ENCODE results near the gene BABAM1.
"Not testable (repeated sequence)": the region's sequence is repeated elsewhere in the genome, so short reads cannot be mapped to it uniquely, and the experiment has no call there.

BABAM1 gene

GRCh38 chr19:17266589-17266974 is 661 bp upstream of the BABAM1 start:
- H3K9me3 ChIP-seq (ENCODE audit: control insufficient read depth, low read length) = no peaks in the 10 kb centered on the region

DNA sequence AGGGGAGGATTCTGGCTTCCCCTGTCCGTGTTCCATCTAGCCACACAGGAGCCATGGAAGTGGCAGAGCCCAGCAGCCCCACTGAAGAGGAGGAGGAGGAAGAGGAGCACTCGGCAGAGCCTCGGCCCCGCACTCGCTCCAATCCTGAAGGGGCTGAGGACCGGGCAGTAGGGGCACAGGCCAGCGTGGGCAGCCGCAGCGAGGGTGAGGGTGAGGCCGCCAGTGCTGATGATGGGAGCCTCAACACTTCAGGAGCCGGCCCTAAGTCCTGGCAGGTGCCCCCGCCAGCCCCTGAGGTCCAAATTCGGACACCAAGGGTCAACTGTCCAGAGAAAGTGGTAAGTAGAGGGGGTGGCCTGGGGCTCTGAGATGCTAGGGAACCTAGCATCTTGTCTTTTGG is 1.5 kb downstream of the BABAM1 start:
- no peaks in the 10 kb centered on the region for H3K9me3 ChIP-seq (ENCODE audit: control insufficient read depth, low read length)
- H3K27me3 ChIP-seq (ENCODE audit: control insufficient read depth, insufficient read depth, low read length) = no peaks in the 10 kb centered on the region
- no peak overlapping the region for H2AFZ ChIP-seq
- H3K4me2 ChIP-seq (ENCODE audit: low read length) = no peak overlapping the region
- H3K9ac ChIP-seq = no peak overlapping the region
- TF ChIP-seq, protein P1, sequence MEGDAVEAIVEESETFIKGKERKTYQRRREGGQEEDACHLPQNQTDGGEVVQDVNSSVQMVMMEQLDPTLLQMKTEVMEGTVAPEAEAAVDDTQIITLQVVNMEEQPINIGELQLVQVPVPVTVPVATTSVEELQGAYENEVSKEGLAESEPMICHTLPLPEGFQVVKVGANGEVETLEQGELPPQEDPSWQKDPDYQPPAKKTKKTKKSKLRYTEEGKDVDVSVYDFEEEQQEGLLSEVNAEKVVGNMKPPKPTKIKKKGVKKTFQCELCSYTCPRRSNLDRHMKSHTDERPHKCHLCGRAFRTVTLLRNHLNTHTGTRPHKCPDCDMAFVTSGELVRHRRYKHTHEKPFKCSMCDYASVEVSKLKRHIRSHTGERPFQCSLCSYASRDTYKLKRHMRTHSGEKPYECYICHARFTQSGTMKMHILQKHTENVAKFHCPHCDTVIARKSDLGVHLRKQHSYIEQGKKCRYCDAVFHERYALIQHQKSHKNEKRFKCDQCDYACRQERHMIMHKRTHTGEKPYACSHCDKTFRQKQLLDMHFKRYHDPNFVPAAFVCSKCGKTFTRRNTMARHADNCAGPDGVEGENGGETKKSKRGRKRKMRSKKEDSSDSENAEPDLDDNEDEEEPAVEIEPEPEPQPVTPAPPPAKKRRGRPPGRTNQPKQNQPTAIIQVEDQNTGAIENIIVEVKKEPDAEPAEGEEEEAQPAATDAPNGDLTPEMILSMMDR (IDR thresholded peaks at IDR 0.05) = no peak
- no peak overlapping the region for H3K4me3 ChIP-seq (ENCODE audit: low read depth, low read length)
- peaks cover 5% of the 10 kb centered on the region for H3K4me1 ChIP-seq
- H3K79me2 ChIP-seq = no peaks in the 10 kb centered on the region
- H3K36me3 ChIP-seq (ENCODE audit: control insufficient read depth, insufficient read depth, low read length) = no peaks in the 10 kb centered on the region
- no peak overlapping the region for H3K27ac ChIP-seq

More at GRCh38 chr19:17266589-17266974, 661 bp upstream of the BABAM1 start:
- Histone ChIP-seq H3K36me3 (ENCODE audit: control insufficient read depth, insufficient read depth, low read length) (no peaks in the 10 kb centered on the region), H3K27me3 (ENCODE audit: control insufficient read depth, insufficient read depth, low read length) (no peaks in the 10 kb centered on the region), H3K4me1 (peaks cover 5% of the 10 kb centered on the region), H3K27ac (no peak overlapping the region), H3K4me2 (ENCODE audit: low read length) (no peak overlapping the region), H3K9ac (no peak overlapping the region), H3K4me3 (ENCODE audit: low read depth, low read length) (peak overlapping the region; percentile 13), H3K79me2 (no peaks in the 10 kb centered on the region), H2AFZ (no peak overlapping the region)
- TF ChIP-seq, protein P1 (IDR thresholded peaks at IDR 0.05) = no peak

DNA sequence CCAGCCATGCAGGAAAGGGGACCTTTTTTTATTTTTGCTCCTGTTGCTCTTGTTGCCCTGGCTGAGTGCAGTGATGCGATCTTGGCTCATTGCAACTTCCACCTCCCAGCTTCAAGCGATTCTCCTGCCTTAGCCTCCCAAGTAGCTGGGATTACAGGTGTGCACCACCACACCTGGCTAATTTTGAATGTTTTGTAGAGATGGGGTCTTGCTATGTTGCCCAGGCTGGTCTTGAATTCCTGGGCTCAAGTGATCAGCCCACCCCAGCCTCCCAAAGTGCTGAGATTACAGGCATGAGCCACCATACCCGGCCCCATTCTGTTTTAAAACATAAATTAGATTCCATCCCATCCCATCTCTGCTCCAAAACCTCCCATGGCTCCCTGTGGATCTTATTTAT is 7.6 kb downstream of the BABAM1 start:
- not testable (repeated sequence) for H3K79me2 ChIP-seq; H3K9me3 ChIP-seq (ENCODE audit: control insufficient read depth, low read length); H2AFZ ChIP-seq; H3K4me1 ChIP-seq; H3K4me3 ChIP-seq (ENCODE audit: low read depth, low read length); H3K27me3 ChIP-seq (ENCODE audit: control insufficient read depth, insufficient read depth, low read length); H3K27ac ChIP-seq; H3K4me2 ChIP-seq (ENCODE audit: low read length); H3K36me3 ChIP-seq (ENCODE audit: control insufficient read depth, insufficient read depth, low read length); H3K9ac ChIP-seq

GRCh38 chr19:17275441-17276175 is 8.4 kb downstream of the BABAM1 start:
- TF ChIP-seq, protein P1 (IDR thresholded peaks at IDR 0.05) = no peak
- Histone ChIP-seq H3K27ac (no peak overlapping the region), H3K36me3 (ENCODE audit: control insufficient read depth, insufficient read depth, low read length) (no peaks in the 10 kb centered on the region), H3K27me3 (ENCODE audit: control insufficient read depth, insufficient read depth, low read length) (no peaks in the 10 kb centered on the region), H3K4me1 (no peaks in the 10 kb centered on the region), H3K79me2 (no peaks in the 10 kb centered on the region), H2AFZ (no peak overlapping the region), H3K4me2 (ENCODE audit: low read length) (no peak overlapping the region), H3K4me3 (ENCODE audit: low read depth, low read length) (no peak overlapping the region), H3K9me3 (ENCODE audit: control insufficient read depth, low read length) (no peaks in the 10 kb centered on the region), H3K9ac (no peak overlapping the region)

GRCh38 chr19:17279436-17279835 is 12.2 kb downstream of the BABAM1 start:
- H3K4me3 ChIP-seq (ENCODE audit: low read depth, low read length) = no peak overlapping the region
- TF ChIP-seq, protein P1 (IDR thresholded peaks at IDR 0.05) = no peak
- no peak overlapping the region for H3K27ac ChIP-seq
- H3K9ac ChIP-seq = no peak overlapping the region
- H3K27me3 ChIP-seq (ENCODE audit: control insufficient read depth, insufficient read depth, low read length) = no peaks in the 10 kb centered on the region
- no peaks in the 10 kb centered on the region for H3K79me2 ChIP-seq
- no peaks in the 10 kb centered on the region for H3K9me3 ChIP-seq (ENCODE audit: control insufficient read depth, low read length)
- no peaks in the 10 kb centered on the region for H3K4me1 ChIP-seq
- H2AFZ ChIP-seq = no peak overlapping the region
- no peak overlapping the region for H3K4me2 ChIP-seq (ENCODE audit: low read length)
- H3K36me3 ChIP-seq (ENCODE audit: control insufficient read depth, insufficient read depth, low read length) = no peaks in the 10 kb centered on the region
